Gastrocnemius medialis (tissue), 4 donors: ENCODE measurements around the gene ARID4A.

Source experiments
- POLR2A ChIP-seq, 2 donors: fragments of 450-650 bp; IDR thresholded peaks; one replicate each; pipeline ENCODE4 v1.6.1; 2017; ENCODE audit warnings: antibody characterized with exemption in 2 of 2, mild to moderate bottlenecking in 2 of 2, moderate library complexity in 2 of 2
- TF ChIP-seq, protein P1 (sequence below), 5 experiments: fragments of 450-650 bp in 3 of 5; fragments of 200-600 bp in 2 of 5; sonication (generic) in 2 of 5; IDR thresholded peaks in 4 of 5; conservative IDR thresholded peaks in 1 of 5; 1 replicate in 4 of 5; 2 replicates in 1 of 5; pipeline ENCODE4 v1.5.1; 2016 to 2019; ENCODE audit warnings: antibody characterized with exemption in 5 of 5, mild to moderate bottlenecking in 3 of 5, moderate library complexity in 3 of 5

DNA sequence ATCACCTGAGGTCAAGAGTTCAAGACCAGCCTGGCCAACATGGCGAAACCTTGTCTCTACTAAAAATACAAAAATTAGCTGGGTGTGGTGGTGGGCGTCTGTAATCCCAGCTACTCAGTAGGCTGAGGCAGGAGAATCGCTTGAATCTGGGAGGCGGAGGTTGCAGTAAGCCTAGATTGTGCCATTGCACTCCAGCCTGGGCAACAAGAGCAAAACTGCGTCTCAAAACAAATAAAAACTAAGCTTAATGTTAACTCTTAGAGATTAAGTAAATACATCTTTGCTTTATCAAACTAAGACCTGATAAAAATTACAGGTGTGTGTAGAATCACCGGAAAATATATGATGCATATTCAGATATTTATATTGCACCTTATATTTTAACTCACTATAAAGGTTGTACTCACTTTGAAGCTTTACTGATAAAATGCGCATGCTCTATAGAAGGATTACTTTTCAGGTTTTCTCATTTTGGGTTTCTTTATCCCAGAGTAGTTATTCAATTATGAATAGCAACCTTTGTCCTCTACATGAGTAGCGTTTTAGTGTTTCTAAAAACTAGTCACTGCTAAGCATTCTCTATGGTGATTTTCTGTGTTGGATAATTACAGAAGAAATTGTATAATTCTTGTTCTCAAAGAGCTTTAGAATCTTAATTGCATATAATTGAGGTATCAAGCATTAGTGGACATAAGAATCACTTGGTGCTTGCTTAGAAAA is 9.4 kb downstream of the ARID4A start:
- TF ChIP-seq, protein P1, sequence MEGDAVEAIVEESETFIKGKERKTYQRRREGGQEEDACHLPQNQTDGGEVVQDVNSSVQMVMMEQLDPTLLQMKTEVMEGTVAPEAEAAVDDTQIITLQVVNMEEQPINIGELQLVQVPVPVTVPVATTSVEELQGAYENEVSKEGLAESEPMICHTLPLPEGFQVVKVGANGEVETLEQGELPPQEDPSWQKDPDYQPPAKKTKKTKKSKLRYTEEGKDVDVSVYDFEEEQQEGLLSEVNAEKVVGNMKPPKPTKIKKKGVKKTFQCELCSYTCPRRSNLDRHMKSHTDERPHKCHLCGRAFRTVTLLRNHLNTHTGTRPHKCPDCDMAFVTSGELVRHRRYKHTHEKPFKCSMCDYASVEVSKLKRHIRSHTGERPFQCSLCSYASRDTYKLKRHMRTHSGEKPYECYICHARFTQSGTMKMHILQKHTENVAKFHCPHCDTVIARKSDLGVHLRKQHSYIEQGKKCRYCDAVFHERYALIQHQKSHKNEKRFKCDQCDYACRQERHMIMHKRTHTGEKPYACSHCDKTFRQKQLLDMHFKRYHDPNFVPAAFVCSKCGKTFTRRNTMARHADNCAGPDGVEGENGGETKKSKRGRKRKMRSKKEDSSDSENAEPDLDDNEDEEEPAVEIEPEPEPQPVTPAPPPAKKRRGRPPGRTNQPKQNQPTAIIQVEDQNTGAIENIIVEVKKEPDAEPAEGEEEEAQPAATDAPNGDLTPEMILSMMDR (IDR thresholded peaks at IDR 0.05 in 4 of 5, conservative IDR thresholded peaks at IDR 0.05 in 1 of 5): no peak
- TF ChIP-seq POLR2A (IDR thresholded peaks at IDR 0.05): no peak
